ENCODE data around the gene ADISSP. TPM values are rescaled to one million over a fixed set of nuclear protein-coding genes. Genes with fewer than 3 reads are reported as not detected.

ADISSP gene
- total and polyA plus RNA-seq, 2 of the 13 experiments (the other 11 are each of a cell fraction or from before 2014, with no cell fraction given) = 38.3 to 90.6 TPM

GRCh38 chr20:3759884-3760283 is 7.7 kb downstream of the ADISSP start (continued):
- TF ChIP-seq ZNF124 (CRISPR knock-in tag; IDR thresholded peaks at IDR 0.05) (no peak), MAFK (conservative IDR thresholded peaks at IDR 0.05 in 1 of 2, IDR thresholded peaks at IDR 0.05 in 1 of 2; ENCODE audit: low read length in 2 of 2) (no peak), ZNF30 (CRISPR knock-in tag; IDR thresholded peaks at IDR 0.05) (no peak), ZNF501 (CRISPR knock-in tag; IDR thresholded peaks at IDR 0.05) (no peak), ZNF687 (CRISPR knock-in tag; IDR thresholded peaks at IDR 0.05) (peak; percentile 19; the same call in 1 of the 2 replicates), SUZ12 (IDR thresholded peaks at IDR 0.05; ENCODE audit: low read depth, low read length) (no peak), SP140L (CRISPR knock-in tag; IDR thresholded peaks at IDR 0.05; ENCODE audit: borderline replicate concordance) (no peak), ZNF589 (CRISPR knock-in tag; conservative IDR thresholded peaks at IDR 0.05) (no peak)

- intact Hi-C loops (cut with micrococcal nuclease; ENCODE audit: unreplicated experiment) (no loop called here), in situ Hi-C loops (cut with HindIII; ENCODE audit: extremely low pct_ligation_motif_present, low pct_unique_long_range_greater_than_20kb) (no loop called here)
- WGBS (ENCODE audit: low lambda C conversion rate) = 96% methylated on average over 8 of the region's 11 CpGs
- Histone ChIP-seq H3K27me3 (ENCODE audit: control insufficient read depth in 1 of 2, insufficient read depth in 2 of 2, low read length in 2 of 2) (no peaks in the 10 kb centered on the region), H3K4me2 (ENCODE audit: low read depth, low read length) (no peak overlapping the region), H3K4me3 (replicated peaks in 1 of 3; ENCODE audit: insufficient read depth in 1 of 3, low read depth in 2 of 3, low read length in 3 of 3) (no peak overlapping the region), H4K20me1 (ENCODE audit: insufficient read depth, low read length) (no peaks in the 10 kb centered on the region), H3K36me3 (replicated peaks in 1 of 2; ENCODE audit: control insufficient read depth in 1 of 2, insufficient read depth in 2 of 2, low read length in 2 of 2) (peaks cover 35 to 43% of the 10 kb centered on the region in 2 experiments; a peak in 4 of 5 replicates), H2AFZ (ENCODE audit: low read length) (no peak overlapping the region), H3K79me2 (ENCODE audit: insufficient read depth, low read length) (peaks cover 2% of the 10 kb centered on the region), H3K9ac (ENCODE audit: insufficient read depth, low read depth, low read length) (no peak overlapping the region), H3K4me1 (ENCODE audit: insufficient read depth, low read length) (peaks cover 11% of the 10 kb centered on the region), H3K27ac (ENCODE audit: extremely low read length, insufficient read depth, low read length) (no peak overlapping the region), H3K9me3 (ENCODE audit: low read length) (no peaks in the 10 kb centered on the region)
- CTCF ChIA-PET (ENCODE audit: low intra/inter-chr PET ratio, low total read pairs) = no interaction called here
- ATAC-seq (0 out of 3 replicates have a peak, but pooled peaks have one; percentile 5), FAIRE-seq (no peak), DNase-seq (ENCODE audit: low spot score) (no peak)
- BruUV-seq (replicated peaks) = no TSS peak
- POLR2A ChIA-PET = interaction anchor here (1.1 to 2.0 kb wide), 2 partner anchors 9 to 13 kb away, joined by 3 to 6 read pairs; no protein-coding TSS in a partner anchor
- TF ChIP-seq POLR2AphosphoS5 (IDR thresholded peaks at IDR 0.05; ENCODE audit: low read depth, low read length) = no peak
- no peak for TF ChIP-seq ZNF704 (CRISPR knock-in tag; IDR thresholded peaks at IDR 0.05; ENCODE audit: borderline replicate concordance)
- peak; percentile 22 for TF ChIP-seq RBM22 (optimal IDR thresholded peaks at IDR 0.05; ENCODE audit: low read length)
- TF ChIP-seq ZNF501 (CRISPR knock-in tag; IDR thresholded peaks at IDR 0.05) = 0 out of 2 replicates have a peak, but pooled peaks have one; percentile 25
- TF ChIP-seq ZNF263 (CRISPR knock-in tag; IDR thresholded peaks at IDR 0.05) = peak; percentile 66
- TF ChIP-seq BORCS8-MEF2B (CRISPR knock-in tag; IDR thresholded peaks at IDR 0.05) = peak; percentile 10; the same call in 1 of the 2 replicates
- TF ChIP-seq GMEB1 (CRISPR knock-in tag; IDR thresholded peaks at IDR 0.05; ENCODE audit: borderline replicate concordance) = no peak
Measured at GRCh38 chr20:3759316-3759823, 8.2 kb downstream of the ADISSP start.

Measured in HepG2 (cell line).